ENCODE results near the gene TAL2.

The TAL2 gene

GRCh38 chr9:105710638-105711037 is 48.4 kb downstream of the TAL2 start (continued):
- TF ChIP-seq ZNF449 (tag by site-specific recombination; IDR thresholded peaks at IDR 0.05), result no peak
- TF ChIP-seq ZNF138 (tag by site-specific recombination; IDR thresholded peaks at IDR 0.05; ENCODE audit: borderline replicate concordance), result no peak
- TF ChIP-seq ZFP69B (tag by site-specific recombination; IDR thresholded peaks at IDR 0.05), result no peak
- TF ChIP-seq ZNF707 (tag by site-specific recombination; IDR thresholded peaks at IDR 0.05), result no peak
- no peak for TF ChIP-seq ZNF596 (tag by site-specific recombination; IDR thresholded peaks at IDR 0.05)
- no peak for TF ChIP-seq REPIN1 (tag by site-specific recombination; IDR thresholded peaks at IDR 0.05; ENCODE audit: low read depth)
- TF ChIP-seq ZNF658 (tag by site-specific recombination; IDR thresholded peaks at IDR 0.05), result no peak
- TF ChIP-seq ZEB2 (tag by site-specific recombination; IDR thresholded peaks at IDR 0.05), result no peak
- no peak for TF ChIP-seq ZNF16 (tag by site-specific recombination; IDR thresholded peaks at IDR 0.05; ENCODE audit: low read depth)
- TF ChIP-seq ZNF501 (tag by site-specific recombination; IDR thresholded peaks at IDR 0.05), result no peak
- TF ChIP-seq SCRT1 (tag by site-specific recombination; IDR thresholded peaks at IDR 0.05; ENCODE audit: borderline replicate concordance), result no peak
- TF ChIP-seq ZBTB48 (tag by site-specific recombination; IDR thresholded peaks at IDR 0.05), result no peak

- CTCF ChIA-PET, result interaction anchor here (0.6 to 0.7 kb wide), 3 partner anchors 9 to 207 kb away, joined by 4 to 5 read pairs (median 4); no protein-coding TSS in a partner anchor
- no peaks in the 10 kb centered on the region for H3K4me1 ChIP-seq (ENCODE audit: control insufficient read depth, insufficient read depth, low read length)
- H3K27ac ChIP-seq (ENCODE audit: extremely low read depth, low read depth, low read length), result no peak overlapping the region
- no peak overlapping the region for H3K4me3 ChIP-seq (ENCODE audit: low read depth, low read length)
- peaks cover 0 to 37% of the 10 kb centered on the region in 2 experiments; a peak in 1 of 3 replicates for H3K36me3 ChIP-seq (ENCODE audit: control insufficient read depth in 2 of 2, insufficient read depth in 1 of 2, low read length in 2 of 2)
- H3K9me3 ChIP-seq (ENCODE audit: control insufficient read depth, insufficient read depth, low read depth, low read length), result no peaks in the 10 kb centered on the region
- POLR2A ChIA-PET, result interaction anchor here (0.7 to 1.5 kb wide), 2 partner anchors 18 to 142 kb away, joined by 3 to 4 read pairs; partner anchors contain the start of gene TMEM38B
- TF ChIP-seq ZNF510 (tag by site-specific recombination; IDR thresholded peaks at IDR 0.05; ENCODE audit: insufficient replicate concordance) (no peak), ZFP41 (tag by site-specific recombination; IDR thresholded peaks at IDR 0.05; ENCODE audit: borderline replicate concordance) (no peak), ATF2 (tag by site-specific recombination; IDR thresholded peaks at IDR 0.05; ENCODE audit: low read depth) (no peak), ZBTB49 (tag by site-specific recombination; IDR thresholded peaks at IDR 0.05; ENCODE audit: low read depth) (no peak), ZNF280D (tag by site-specific recombination; IDR thresholded peaks at IDR 0.05) (no peak), ZNF785 (tag by site-specific recombination; IDR thresholded peaks at IDR 0.05) (no peak), ZNF350 (tag by site-specific recombination; IDR thresholded peaks at IDR 0.05) (no peak), ZNF248 (tag by site-specific recombination; IDR thresholded peaks at IDR 0.05) (no peak), ZNF571 (tag by site-specific recombination; IDR thresholded peaks at IDR 0.05) (no peak), ZBTB48 (tag by site-specific recombination; IDR thresholded peaks at IDR 0.05) (no peak), ELK4 (IDR thresholded peaks at IDR 0.05; ENCODE audit: borderline replicate concordance, low read depth, low read length) (no peak), ZNF837 (tag by site-specific recombination; IDR thresholded peaks at IDR 0.05) (no peak), ZNF404 (tag by site-specific recombination; IDR thresholded peaks at IDR 0.05) (no peak), ZNF157 (tag by site-specific recombination; IDR thresholded peaks at IDR 0.05) (no peak), ZNF664 (tag by site-specific recombination; IDR thresholded peaks at IDR 0.05) (no peak), ZNF560 (tag by site-specific recombination; IDR thresholded peaks at IDR 0.05; ENCODE audit: borderline replicate concordance) (no peak)
Measured at GRCh38 chr9:105711867-105712266, 49.6 kb downstream of the TAL2 start.
